Measurements from ENCODE around the gene LAT. TPM values are rescaled to one million over a fixed set of nuclear protein-coding genes. Genes with fewer than 3 reads are reported as not detected.

LAT gene
- total RNA-seq, 2 experiments from 2014 or later: 17.5 to 19.8 TPM

- no TSS peak for BruUV-seq (replicated peaks)
- Histone ChIP-seq H3K4me3 (ENCODE audit: low read depth, low read length, poor library complexity, severe bottlenecking) (peak overlapping the region; percentile 28), H2AFZ (ENCODE audit: low read length) (no peak overlapping the region), H3K79me2 (ENCODE audit: insufficient read depth, low read depth, low read length) (peaks cover 23% of the 10 kb centered on the region; the same call in 1 of the 2 replicates), H3K9me2 (ENCODE audit: insufficient read depth, low read length) (no peaks in the 10 kb centered on the region), H4K20me1 (ENCODE audit: insufficient read depth, low read length) (no peaks in the 10 kb centered on the region), H3K27ac (ENCODE audit: low read depth, low read length, poor library complexity, severe bottlenecking) (peak overlapping the region; percentile 37), H3K36me3 (ENCODE audit: insufficient read depth, low read length) (peaks cover 63% of the 10 kb centered on the region), H3K9me3 (ENCODE audit: low read length) (no peaks in the 10 kb centered on the region), H3K4me2 (ENCODE audit: low read length) (peak overlapping the region; percentile 45), H3K4me1 (ENCODE audit: insufficient read depth, low read length, poor library complexity, severe bottlenecking) (peaks cover 44% of the 10 kb centered on the region)
- TF ChIP-seq EZH2phosphoT487 (IDR thresholded peaks at IDR 0.05; ENCODE audit: borderline replicate concordance, low read depth, low read length) (no peak), CTCF (conservative IDR thresholded peaks at IDR 0.05; ENCODE audit: low read length) (peak; percentile 31; the same call in 1 of the 2 replicates)
- intact Hi-C loops (cut with micrococcal nuclease; ENCODE audit: unreplicated experiment): no loop called here
- peak; percentile 94 for DNase-seq (ENCODE audit: low spot score)
- ChIA-PET POLR2A (interaction anchor here (0.5 to 1.1 kb wide), 8 partner anchors 9 to 83 kb away, joined by 3 to 13 read pairs (median 4); no protein-coding TSS in a partner anchor), CTCF (ENCODE audit: unreplicated experiment) (interaction anchor here (0.5 to 1.5 kb wide), 5 partner anchors 9 to 1557 kb away, joined by 3 to 8 read pairs (median 3); no protein-coding TSS in a partner anchor)
These were observed 48.7 kb upstream of the LAT start for GRCh38 chr16:28935924-28936783.

- no peaks in the 10 kb centered on the region for H3K9me2 ChIP-seq (ENCODE audit: insufficient read depth, low read length)
- ChIA-PET POLR2A (interaction anchor here (0.5 to 1.1 kb wide), 8 partner anchors 8 to 83 kb away, joined by 3 to 13 read pairs (median 4); no protein-coding TSS in a partner anchor), CTCF (ENCODE audit: unreplicated experiment) (interaction anchor here (0.9 to 1.5 kb wide), 4 partner anchors 8 to 58 kb away, joined by 3 to 8 read pairs (median 4); no protein-coding TSS in a partner anchor)
- no peak overlapping the region for H3K4me3 ChIP-seq (ENCODE audit: low read depth, low read length, poor library complexity, severe bottlenecking)
- BruUV-seq (replicated peaks): no TSS peak
- peaks cover 63% of the 10 kb centered on the region for H3K36me3 ChIP-seq (ENCODE audit: insufficient read depth, low read length)
- H4K20me1 ChIP-seq (ENCODE audit: insufficient read depth, low read length): no peaks in the 10 kb centered on the region
- no peak overlapping the region for H3K27ac ChIP-seq (ENCODE audit: low read depth, low read length, poor library complexity, severe bottlenecking)
- peaks cover 38% of the 10 kb centered on the region for H3K4me1 ChIP-seq (ENCODE audit: insufficient read depth, low read length, poor library complexity, severe bottlenecking)
- DNase-seq (ENCODE audit: low spot score): no peak
- H3K79me2 ChIP-seq (ENCODE audit: insufficient read depth, low read depth, low read length): peaks cover 23% of the 10 kb centered on the region; the same call in 1 of the 2 replicates
- no peak overlapping the region for H2AFZ ChIP-seq (ENCODE audit: low read length)
- intact Hi-C loops (cut with micrococcal nuclease; ENCODE audit: unreplicated experiment): no loop called here
- H3K9me3 ChIP-seq (ENCODE audit: low read length): no peaks in the 10 kb centered on the region
- TF ChIP-seq CTCF (conservative IDR thresholded peaks at IDR 0.05; ENCODE audit: low read length) (no peak), EZH2phosphoT487 (IDR thresholded peaks at IDR 0.05; ENCODE audit: borderline replicate concordance, low read depth, low read length) (no peak)
- H3K4me2 ChIP-seq (ENCODE audit: low read length): no peak overlapping the region
These were observed 48.1 kb upstream of the LAT start for GRCh38 chr16:28936784-28937155.

All from OCI-LY7 (cell line).